Parathyroid adenoma (tissue), 2 donors: ENCODE measurements around the gene FADD.

ENCODE experiments used
- H2AFZ ChIP-seq: fragments of 300-600 bp; sonication (generic); one replicate; pipeline ENCODE4 v1.7.0; 2017; ENCODE audit warnings: antibody characterized with exemption, mild to moderate bottlenecking
- H3K27ac ChIP-seq: fragments of 300-600 bp; sonication (generic); one replicate; pipeline ENCODE4 v1.7.0; 2017
- H3K27me3 ChIP-seq: fragments of 300-600 bp; sonication (generic); one replicate; pipeline ENCODE4 v1.7.0; 2017; ENCODE audit warnings: low read length; ENCODE audit not compliant: control insufficient read depth, insufficient read depth
- H3K36me3 ChIP-seq: fragments of 300-600 bp; sonication (generic); one replicate; pipeline ENCODE4 v1.7.0; 2017; ENCODE audit warnings: low read length; ENCODE audit not compliant: control insufficient read depth, insufficient read depth
- H3K4me1 ChIP-seq: fragments of 300-600 bp; sonication (generic); one replicate; pipeline ENCODE4 v1.7.0; 2017; ENCODE audit warnings: control low read depth
- H3K4me2 ChIP-seq: fragments of 300-600 bp; sonication (generic); one replicate; pipeline ENCODE4 v1.7.0; 2017; ENCODE audit warnings: low read length
- H3K4me3 ChIP-seq: fragments of 300-600 bp; sonication (generic); one replicate; pipeline ENCODE4 v1.7.0; 2017; ENCODE audit warnings: low read depth, low read length
- H3K79me2 ChIP-seq: fragments of 300-600 bp; sonication (generic); one replicate; pipeline ENCODE4 v1.7.0; 2017; ENCODE audit warnings: control low read depth
- H3K9ac ChIP-seq: fragments of 300-600 bp; sonication (generic); one replicate; pipeline ENCODE4 v1.7.0; 2017; ENCODE audit warnings: mild to moderate bottlenecking
- H3K9me3 ChIP-seq: fragments of 300-600 bp; sonication (generic); one replicate; pipeline ENCODE4 v1.7.0; 2017; ENCODE audit warnings: low read length; ENCODE audit not compliant: control insufficient read depth
- CTCF ChIP-seq: fragments of 300-600 bp; sonication (generic); IDR thresholded peaks from one replicate; pipeline ENCODE4 v1.7.0; 2017; ENCODE audit warnings: antibody characterized with exemption, mild to moderate bottlenecking
- donor health status: primary hyperparathyroidism.

Gene FADD

GRCh38 chr11:70243912-70244652 lies 41.0 kb downstream of the FADD start:
- Histone ChIP-seq H3K36me3 (no peaks in the 10 kb centered on the region), H3K9me3 (no peaks in the 10 kb centered on the region), H3K79me2 (no peaks in the 10 kb centered on the region), H3K4me3 (no peak overlapping the region), H3K27me3 (no peaks in the 10 kb centered on the region), H3K4me2 (no peak overlapping the region), H2AFZ (no peak overlapping the region), H3K4me1 (no peaks in the 10 kb centered on the region), H3K9ac (no peak overlapping the region), H3K27ac (no peak overlapping the region)
- TF ChIP-seq CTCF = no peak

- no peak overlapping the region for H3K4me3 ChIP-seq
- H3K27me3 ChIP-seq = no peaks in the 10 kb centered on the region
- TF ChIP-seq CTCF = no peak
- no peak overlapping the region for H3K27ac ChIP-seq
- H3K4me1 ChIP-seq = no peaks in the 10 kb centered on the region
- no peaks in the 10 kb centered on the region for H3K9me3 ChIP-seq
- no peak overlapping the region for H2AFZ ChIP-seq
- H3K9ac ChIP-seq = no peak overlapping the region
- H3K4me2 ChIP-seq = no peak overlapping the region
- no peaks in the 10 kb centered on the region for H3K36me3 ChIP-seq
- no peaks in the 10 kb centered on the region for H3K79me2 ChIP-seq
Measured at GRCh38 chr11:70244698-70245097, 41.6 kb downstream of the FADD start.

GRCh38 chr11:70246196-70246595 lies 43.1 kb downstream of the FADD start:
- Histone ChIP-seq H3K4me2 (no peak overlapping the region), H2AFZ (no peak overlapping the region), H3K9me3 (no peaks in the 10 kb centered on the region), H3K9ac (no peak overlapping the region), H3K27ac (no peak overlapping the region), H3K4me3 (no peak overlapping the region), H3K36me3 (no peaks in the 10 kb centered on the region), H3K4me1 (no peaks in the 10 kb centered on the region), H3K79me2 (no peaks in the 10 kb centered on the region), H3K27me3 (no peaks in the 10 kb centered on the region)
- TF ChIP-seq CTCF = no peak

- Histone ChIP-seq H3K4me2 (no peak overlapping the region), H3K4me3 (no peak overlapping the region), H2AFZ (no peak overlapping the region), H3K36me3 (no peaks in the 10 kb centered on the region), H3K9ac (no peak overlapping the region), H3K27me3 (no peaks in the 10 kb centered on the region), H3K4me1 (no peaks in the 10 kb centered on the region), H3K27ac (no peak overlapping the region), H3K9me3 (no peaks in the 10 kb centered on the region), H3K79me2 (no peaks in the 10 kb centered on the region)
- no peak for TF ChIP-seq CTCF
Measured at GRCh38 chr11:70247042-70247709, 44.1 kb downstream of the FADD start.

- no peak overlapping the region for H3K27ac ChIP-seq
- no peak overlapping the region for H3K4me3 ChIP-seq
- no peak overlapping the region for H3K9ac ChIP-seq
- no peak overlapping the region for H3K4me2 ChIP-seq
- H3K79me2 ChIP-seq = no peaks in the 10 kb centered on the region
- H3K36me3 ChIP-seq = no peaks in the 10 kb centered on the region
- no peaks in the 10 kb centered on the region for H3K9me3 ChIP-seq
- no peaks in the 10 kb centered on the region for H3K4me1 ChIP-seq
- no peak overlapping the region for H2AFZ ChIP-seq
- no peaks in the 10 kb centered on the region for H3K27me3 ChIP-seq
- no peak for TF ChIP-seq CTCF
Measured at GRCh38 chr11:70247710-70248072, 44.6 kb downstream of the FADD start.
